Stimulated activated CD4-positive, alpha-beta T cell treated with anti-CD3 and anti-CD28 coated beads, Interleukin-1b, Interleukin-23, amount 100 ng/mL, for 1 hour (primary cell): ENCODE results near the gene ACSL1.
"Not testable (repeated sequence)": the region's sequence is repeated elsewhere in the genome, so short reads cannot be mapped to it uniquely, and the experiment has no call there.

Source experiments
- DNase-seq, 2 donors: peaks; one replicate each; pipeline ENCODE4 v3.0.0-alpha.2; 2020; ENCODE audit warnings: low read depth in 2 of 2

ACSL1 gene

DNA sequence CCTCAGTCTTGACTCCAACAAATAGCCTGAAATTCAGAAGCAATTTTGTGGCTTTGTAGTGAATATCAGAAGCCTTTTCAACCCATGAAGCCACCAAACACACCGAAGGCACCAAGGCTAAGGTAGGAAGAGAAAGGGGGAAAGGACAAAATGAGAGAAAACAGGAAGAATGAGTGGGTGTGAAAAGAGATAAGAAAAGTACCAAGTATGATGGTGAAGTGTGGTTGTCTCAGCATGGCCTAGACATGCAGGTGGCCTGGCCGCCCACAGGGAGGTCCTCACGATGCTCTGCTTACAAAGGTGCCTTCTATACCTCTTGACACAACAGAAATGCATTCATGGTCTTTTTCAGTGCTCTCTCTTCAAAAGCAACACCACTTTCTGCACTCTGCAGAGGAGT lies 34.9 kb downstream of the ACSL1 start:
- no peak for DNase-seq

DNA sequence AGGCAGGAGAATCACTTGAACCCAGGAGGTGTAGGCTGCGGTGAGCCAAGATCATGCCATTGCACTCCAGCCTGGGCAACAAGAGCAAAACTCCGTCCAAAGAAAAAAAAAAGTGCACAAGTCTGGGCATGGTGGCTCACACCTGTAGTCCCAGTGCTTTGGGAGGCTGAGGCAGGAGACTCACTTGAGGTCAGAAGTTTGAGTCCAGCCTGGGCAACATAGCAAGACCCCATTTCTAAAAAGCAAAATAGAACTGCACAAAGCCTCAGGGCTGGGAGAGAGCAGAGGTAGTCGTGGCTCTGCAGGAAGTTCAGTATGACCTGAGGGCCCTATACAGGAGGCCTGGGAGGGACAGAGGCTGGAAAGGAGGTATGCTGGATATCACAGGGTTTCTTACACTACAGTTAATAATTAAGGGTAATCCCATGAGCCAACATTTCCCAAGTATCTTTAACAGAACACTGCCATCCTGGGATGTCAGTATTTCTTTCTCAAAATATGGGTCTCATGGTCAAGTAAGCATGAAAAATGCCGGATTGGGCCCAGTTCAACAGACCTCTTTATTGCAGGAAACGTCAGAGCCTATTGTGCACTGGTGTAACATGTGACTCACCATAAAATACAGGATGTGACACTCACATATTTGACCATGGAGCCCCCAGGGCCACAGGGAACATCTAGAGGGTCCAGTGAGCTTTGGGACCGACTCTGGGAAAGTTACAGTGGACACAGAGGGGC lies 37.8 kb downstream of the ACSL1 start:
- DNase-seq, result no peak

DNA sequence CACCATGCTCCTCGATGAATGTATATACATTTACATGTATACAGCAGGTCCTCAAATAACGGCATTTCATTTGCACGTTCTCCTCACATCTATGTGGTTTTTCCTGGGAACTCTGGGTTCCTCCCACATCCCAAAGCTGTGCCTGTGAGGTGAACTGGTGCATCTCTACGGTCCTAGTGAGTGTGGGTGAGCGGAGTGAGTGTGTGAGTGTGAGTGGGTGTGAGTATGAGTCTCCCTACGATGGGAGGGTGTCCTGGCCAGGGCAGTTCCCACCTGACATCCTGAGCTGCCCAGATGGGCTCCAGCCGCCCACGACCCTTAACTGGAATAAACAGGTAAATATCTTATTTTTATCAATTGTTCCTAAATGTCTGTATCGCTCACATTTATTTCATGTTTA lies 40.0 kb downstream of the ACSL1 start:
- no peak for DNase-seq

DNA sequence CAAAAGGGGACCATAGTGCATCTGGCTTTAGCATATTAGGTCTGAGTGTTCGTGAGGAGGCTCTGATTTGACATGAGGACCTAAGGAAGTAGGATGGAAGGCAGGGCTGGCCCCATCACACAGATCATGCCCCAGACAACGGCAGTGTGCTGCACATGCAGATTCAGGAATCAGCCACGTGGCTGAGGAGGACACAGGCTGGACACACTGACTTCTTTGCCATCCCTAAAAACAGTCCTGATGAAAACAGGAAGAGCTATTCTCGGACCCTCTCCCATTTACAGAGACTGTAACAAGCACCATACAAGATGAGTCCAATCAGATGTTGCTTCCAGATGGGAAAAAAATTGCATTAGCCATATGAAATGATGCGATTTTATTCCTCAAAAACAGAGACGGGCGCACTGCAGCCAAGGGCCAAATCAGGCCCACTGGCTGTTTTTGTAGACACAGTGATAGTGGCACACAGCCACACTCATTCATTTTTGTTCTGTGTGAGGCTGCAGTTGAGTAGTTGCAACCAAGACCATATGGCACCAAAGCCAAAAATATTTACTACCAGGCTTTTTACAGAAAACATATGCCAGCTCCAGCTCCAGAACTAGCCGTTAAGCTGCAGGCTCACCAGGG lies 41.0 kb downstream of the ACSL1 start:
- DNase-seq, result no peak

DNA sequence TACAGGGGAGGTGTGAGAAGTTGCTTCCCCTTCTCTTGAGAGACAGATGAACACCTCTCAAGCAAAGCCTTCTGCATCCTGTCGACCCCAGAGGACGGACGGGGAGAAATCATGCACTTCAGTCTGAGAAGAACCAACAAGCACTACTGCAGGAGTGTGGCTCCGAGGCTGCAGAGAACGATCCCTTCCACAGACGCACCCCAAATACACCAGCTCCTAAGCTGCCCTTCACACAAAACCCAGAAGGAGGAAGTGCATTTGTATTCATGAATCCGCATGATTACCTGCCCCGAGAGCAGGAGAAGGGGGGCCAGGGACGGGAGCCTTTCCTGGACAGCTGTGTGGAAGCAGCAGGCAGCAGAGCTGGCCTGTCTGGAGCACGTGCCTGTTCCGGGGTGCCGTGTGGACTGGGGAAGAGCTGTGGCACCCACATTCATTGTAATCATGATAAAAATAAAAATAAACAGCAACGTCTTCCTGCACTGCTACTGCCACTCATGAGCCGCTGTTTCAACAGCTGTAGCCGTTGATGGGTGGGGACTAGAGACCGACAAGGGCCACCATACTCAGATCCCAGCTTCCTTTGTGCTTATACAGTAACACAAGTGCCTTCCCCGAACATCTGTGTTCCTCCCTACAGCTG lies 42.9 kb downstream of the ACSL1 start:
- no peak for DNase-seq

DNA sequence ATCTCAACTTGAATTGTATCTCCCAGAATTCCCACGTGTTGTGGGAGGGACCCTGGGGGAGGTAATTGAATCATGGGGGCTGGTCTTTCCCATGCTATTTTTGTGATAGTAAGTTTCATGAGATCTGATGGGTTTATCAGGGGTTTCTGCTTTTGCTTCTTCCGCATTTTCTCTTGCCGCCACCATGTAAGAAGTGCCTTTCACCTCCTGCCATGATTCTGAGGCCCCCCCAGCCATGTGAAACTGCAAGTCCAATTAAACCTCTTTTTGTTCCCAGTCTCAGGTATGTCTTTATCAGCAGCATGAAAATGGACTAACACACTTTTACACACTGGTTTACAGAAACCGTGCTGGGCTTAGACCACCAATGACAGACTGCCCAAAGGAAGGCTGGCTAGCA lies 46.6 kb downstream of the ACSL1 start:
- not testable (repeated sequence) for DNase-seq

DNA sequence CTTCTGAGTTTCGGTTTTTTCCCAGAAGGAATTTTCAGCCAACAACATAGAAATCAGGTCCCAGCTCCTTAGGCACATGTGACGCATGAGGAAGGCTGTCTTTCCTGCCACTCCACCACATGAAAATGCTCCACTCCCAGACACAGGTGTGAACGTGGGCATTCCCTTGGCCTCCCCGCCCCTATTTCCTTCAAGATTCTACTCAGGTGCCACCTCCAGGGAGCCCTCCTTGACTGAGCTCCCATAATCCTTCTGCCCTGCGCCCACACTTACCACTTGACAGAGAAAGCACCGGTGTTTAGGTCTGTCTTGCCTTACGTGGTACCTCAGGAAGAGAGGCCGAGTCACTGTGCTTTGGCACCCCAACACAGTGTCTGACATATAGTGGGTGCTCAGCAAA lies 47.4 kb downstream of the ACSL1 start:
- DNase-seq, result no peak

DNA sequence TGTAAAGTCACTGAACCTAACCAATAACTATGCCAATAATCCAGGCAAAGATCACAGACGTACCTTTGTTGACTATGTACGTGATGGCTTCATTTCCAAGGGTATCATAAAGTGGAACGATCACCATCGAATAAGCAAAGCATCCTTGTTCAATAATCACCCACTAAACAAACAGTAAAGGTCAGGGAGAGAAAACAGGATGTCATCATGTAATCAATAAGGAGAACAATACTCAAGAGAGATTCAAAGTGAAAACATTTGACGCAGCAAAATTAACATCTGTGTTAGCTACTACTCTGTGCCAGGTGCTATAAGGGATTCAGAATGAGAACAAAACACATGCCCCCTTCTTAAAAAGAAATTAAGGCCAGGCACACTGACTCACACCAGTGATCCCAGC lies 48.9 kb downstream of the ACSL1 start:
- DNase-seq, result no peak

DNA sequence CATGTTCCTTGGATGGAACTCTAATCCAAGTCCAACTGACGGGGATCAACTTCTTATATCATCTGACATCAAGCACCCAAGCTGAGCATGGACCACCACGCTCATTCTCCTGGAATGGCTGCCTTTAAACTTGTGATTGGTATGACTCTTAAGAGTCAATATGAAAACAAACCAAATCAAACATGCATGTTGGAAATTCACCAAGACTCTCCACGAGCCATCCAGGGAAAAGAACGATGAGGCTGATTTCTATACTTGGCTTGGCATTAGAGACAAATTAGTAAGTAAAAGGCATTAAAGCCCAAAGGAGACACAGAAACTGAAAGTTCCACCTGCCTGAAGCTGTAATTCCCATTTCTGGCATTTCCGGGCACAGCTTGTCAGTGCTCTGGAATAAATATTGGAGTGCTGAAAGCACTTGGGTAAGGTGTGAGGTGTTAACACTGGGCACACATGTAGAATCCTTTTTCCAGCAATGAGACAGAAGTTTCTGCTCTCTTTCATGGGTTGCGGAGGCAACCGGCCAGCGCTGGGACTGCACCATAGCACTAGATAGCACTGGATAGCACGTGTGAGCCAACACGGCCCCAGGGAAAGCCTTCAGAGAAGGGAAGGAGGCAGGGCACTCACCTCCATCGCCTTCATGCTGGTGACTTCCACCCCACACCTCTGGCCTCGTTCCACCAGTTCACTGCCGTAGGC lies 49.8 kb downstream of the ACSL1 start:
- no peak for DNase-seq

DNA sequence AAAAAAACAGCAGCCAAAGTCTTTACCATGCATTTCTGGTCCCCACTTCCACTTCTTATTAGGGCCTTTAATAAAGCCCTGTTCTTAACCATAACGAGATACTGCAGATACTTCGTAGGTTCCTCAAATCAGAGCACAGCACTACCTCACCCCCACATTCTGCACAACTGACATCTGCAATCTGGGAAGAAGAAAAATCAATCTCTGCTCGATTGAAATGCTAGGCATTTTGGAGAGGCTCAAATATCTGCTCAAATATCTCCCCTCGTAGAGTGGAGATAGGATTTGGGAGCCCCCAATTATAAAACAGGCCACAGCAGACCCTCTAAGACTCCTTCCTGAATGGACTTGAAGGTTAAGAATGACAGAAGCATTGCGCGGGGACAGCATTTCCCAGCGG lies 51.6 kb downstream of the ACSL1 start:
- no peak for DNase-seq

DNA sequence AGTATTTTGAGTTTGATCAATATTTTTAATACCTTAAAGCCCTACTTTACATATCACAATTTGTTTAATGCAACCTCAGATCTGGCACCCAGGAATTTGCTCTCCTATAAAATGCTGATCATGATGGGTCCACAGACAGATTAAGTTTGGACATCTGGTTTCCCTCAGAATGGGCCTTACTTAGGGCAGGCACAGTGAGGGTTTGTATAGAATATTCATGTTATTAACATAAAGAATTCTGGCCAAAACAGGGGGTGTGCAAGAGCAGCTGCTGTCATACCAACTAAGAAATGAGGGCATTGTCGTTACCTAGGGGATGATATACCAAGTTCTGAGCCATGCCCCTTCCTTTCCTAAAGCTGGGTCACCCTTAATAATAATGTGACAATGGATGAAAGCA lies 54.4 kb downstream of the ACSL1 start:
- no peak for DNase-seq

DNA sequence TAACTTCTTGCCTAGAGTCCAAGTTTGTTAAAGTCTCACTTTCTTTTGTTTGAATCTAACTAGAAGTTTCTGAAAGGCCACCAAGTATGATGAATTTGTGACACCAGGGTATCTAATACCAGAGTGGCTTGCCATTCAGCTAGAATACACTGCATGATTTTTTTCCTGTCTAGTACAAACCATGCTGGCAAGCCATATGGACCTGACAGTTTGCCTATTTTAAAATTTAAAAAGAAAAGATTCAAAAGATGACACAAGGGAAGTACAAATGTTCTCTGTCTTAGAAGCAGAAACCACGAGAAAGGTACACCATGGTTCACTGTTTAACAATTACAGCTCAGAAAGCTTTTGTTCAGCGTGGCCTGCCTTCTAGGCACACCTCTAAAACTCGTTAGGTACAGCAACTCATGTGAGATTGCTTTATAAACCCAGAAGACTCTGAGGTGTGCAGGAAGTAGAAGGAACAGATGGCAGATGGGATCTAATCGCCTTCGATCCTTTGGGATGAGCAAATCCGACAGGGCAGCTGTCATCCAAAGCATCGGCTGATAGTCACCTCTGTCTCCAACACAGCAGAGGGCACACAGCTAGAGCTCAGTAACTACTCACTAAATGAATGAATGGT lies 56.5 kb downstream of the ACSL1 start:
- DNase-seq, result no peak

DNA sequence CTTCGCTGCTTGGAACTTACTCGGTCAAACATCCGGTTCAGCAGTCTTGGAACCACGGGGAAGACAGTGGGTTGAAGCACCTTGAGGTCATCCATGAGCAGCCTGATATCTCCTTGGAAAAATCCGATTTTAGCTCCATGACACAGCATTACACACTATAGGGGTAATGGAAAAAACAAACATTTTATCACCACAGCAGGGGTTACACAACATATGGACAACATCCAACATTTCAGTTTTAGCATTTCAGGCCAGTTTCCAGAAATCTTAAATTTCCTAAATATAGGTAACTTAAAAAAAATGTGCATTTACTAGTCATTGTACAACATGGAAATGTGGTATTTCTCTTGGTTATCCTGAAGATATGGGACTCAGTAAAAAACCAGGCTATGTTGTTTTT lies 57.5 kb downstream of the ACSL1 start:
- no peak for DNase-seq

DNA sequence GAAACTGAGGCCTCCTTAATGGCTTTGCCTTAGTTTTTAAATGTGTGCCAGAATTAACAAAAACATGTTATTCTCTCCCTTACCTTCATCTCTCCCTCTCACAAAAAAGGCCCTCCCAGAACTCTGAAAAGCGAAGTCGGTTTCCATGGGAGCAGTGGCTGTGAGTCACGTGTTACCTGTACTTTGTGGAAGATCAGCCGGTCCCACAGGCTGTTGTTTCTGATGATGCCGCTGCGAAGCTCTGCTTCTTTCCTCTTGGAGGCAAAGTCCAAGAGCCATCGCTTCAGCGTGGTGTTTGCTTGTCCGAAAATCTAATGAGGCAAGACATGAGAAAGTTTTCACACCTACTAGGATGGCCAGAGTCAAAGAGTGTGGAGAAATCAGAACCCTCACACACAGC lies 59.3 kb downstream of the ACSL1 start:
- DNase-seq, result no peak

DNA sequence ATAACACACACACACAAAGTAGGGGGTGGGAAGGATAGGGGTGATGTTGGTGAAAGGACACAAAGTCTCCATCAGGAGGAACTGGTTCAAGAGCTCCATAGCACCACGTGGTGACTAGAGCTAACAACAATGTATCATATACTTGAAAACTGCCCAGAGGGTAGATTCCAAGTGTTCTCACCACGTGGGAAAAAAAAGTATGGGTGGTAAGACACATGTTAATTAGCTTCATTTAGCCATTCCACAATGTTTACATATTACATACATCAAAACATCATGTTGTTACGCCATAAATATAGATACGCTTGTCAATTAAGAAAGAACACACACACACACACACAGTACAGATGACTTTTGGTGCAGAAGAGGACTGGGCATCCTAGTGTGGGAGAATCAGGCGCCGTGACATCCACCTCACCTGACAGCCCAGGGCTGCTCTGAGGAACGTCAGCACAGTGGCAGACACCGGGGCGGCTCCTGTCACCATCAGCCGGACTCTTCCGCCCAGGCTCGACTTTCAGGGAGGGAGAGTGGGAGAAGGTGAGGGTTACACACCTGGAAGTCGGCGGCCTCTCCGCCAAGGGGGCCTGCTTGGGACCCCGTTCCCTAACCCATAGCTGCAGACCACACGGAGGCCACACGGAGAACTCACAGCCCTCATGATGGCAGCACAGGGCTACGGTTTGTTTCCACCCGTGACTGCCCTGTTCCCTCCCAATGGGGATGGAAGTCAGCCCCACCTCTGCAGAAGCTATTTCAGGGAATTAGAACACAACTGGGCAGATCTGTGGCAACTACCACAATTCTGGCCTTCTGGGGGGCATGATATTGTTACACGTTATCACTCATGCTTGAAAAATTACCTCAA lies 60.1 kb downstream of the ACSL1 start:
- no peak for DNase-seq

DNA sequence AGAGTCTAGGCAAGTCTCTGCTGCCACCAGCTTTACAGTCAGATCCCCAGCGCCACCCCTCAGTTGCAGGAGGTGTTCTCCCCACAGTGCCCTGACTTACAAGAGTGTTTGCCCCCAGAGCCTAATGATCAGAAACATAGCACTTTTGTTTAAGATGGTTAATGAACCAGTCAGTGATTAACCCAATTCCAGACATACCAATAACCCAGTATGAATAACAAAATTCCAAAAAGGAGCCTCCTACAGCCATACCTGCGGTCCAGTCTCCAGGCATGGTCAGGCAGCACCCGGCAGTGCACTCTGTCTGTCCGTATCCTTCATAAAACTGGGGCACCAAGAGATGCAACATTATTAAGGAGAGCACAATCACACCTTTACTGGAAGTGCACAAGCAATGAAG lies 61.2 kb downstream of the ACSL1 start:
- no peak for DNase-seq

DNA sequence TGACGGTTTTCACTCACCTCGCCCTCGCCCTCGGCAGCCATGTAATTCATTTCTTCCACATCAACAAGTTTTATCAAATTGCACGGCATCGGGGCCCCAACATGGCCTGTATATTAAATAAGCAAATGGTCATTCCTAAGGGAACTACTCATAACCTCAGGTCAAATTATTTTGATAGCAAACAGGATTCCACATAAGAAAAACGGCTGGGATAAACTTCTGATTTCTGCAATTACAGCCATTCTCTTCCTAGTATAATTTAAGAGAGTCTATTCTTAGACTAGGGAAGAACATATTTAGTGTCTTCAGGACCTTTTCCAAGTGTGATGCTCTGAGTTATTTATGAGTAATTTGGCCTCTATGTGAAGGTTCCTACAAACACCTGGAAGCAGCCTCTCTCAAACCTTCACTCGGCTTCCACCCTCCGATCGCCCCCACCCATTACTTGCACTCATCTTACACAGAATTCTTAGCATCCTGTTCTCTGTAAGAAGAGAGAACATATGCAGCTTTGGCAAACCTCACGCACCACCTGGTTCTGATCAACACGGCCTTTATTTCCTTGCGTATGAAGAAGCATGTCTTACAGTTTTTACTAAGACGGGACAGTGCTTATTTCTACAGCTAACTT lies 62.5 kb downstream of the ACSL1 start:
- DNase-seq, result no peak

DNA sequence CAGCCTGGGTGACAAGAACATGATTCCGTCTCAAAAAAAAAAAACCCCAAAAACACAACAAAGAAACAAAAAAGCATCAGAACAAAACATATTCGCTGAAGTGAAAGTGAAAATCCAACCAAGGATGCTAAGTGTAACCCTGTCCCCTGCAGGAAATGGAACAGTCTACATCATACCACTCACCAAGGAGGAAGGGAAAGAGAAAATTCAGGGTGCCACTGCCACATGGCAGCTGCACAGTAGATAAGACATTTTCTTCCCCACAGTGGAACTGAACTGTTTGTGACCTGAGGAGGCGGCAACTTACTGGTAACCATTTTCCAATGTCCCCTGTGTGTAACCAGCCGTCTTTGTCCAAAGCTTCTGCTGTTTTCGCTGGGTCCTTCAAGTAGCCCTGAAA lies 63.7 kb downstream of the ACSL1 start:
- no peak for DNase-seq

DNA sequence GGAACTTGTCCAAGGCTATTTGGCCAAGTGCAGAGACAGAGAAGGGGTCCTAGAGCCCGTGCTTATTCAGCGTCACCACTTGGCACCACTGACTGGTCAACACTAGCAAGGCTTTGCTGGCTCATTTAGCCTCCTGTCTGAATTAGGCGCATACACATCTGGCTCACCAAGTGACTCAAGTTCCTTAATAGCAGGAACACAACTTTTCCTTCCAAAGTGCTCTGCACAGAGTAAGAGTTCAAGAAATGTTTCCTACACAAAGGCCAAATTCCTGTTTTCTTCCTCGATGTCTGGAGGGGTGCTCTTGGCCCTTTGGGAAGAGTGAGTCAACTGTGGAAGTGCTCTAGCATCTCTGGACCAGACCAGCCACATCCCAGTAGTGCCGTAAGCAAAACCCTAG lies 65.1 kb downstream of the ACSL1 start:
- no peak for DNase-seq

DNA sequence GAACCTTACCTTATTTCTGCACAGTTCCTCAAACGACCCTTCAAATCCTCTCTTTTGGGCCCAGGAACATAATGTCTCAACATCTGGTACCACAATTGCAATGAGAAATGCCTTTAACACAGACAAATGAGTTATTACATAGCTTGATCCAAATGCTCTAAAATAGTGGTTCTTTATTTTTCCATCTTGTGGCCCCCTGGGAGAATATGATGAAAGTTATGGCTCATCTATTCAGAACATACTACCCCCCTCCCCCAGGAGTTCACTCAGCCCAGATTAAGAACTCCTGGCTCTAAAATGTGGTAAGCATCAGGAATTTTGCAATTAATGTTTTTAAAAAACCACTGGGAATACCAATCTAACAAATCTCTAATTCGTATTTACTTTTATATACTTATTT lies 68.0 kb downstream of the ACSL1 start:
- no peak for DNase-seq

DNA sequence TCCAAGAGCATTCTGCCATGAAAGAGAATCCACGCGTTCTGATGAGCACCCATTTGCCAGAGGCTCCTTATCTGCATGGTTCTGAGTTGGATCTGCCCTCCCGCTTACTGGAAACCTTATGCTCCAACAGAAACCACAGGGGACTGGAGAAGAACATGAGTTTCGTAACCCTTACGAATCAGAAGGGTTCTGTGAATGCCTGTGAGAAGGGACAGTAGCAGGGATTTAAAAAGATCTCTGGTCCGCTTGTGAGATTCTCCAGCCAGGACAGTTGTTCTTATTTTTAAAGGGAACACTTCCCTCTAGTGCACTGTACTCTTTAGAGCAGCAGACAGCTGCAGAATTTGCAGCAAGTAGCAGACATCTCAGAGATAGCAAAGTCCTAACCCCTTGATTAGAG lies 69.4 kb downstream of the ACSL1 start:
- DNase-seq, result no peak
